Measurements from ENCODE around the gene NFATC2IP.
"Not testable (repeated sequence)": the region's sequence is repeated elsewhere in the genome, so short reads cannot be mapped to it uniquely, and the experiment has no call there.

NFATC2IP gene

DNA sequence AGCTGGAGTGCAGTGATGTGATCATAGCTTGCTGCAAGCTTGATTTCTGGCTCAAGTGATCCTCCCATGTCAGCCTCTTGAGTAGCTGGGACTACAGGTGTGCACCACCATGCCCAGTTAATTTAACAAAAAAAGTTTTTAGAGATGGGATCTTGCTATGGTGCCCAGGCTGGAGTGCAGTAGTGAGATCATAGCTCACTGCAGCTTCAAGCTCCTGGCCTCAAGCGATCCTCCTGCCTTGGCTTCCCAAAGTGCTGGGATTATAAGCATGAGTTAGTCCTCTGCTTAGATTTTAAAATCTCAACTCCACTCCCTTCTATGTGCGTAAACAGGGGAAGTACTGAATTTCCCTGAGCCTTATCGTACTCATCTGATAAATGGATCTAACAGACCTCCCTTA, 32.0 kb upstream of the NFATC2IP start:
- H3K4me1 ChIP-seq (ENCODE audit: insufficient read depth, low read length) = peaks cover 4% of the 10 kb centered on the region; the same call in 1 of the 2 replicates
- H3K36me3 ChIP-seq (ENCODE audit: insufficient read depth, low read length) = peaks cover 4% of the 10 kb centered on the region; the same call in 1 of the 2 replicates
- no peaks in the 10 kb centered on the region for H3K9me3 ChIP-seq (ENCODE audit: control insufficient read depth, insufficient read depth, low read length)
- H3K9ac ChIP-seq (ENCODE audit: low read depth, low read length) = no peak overlapping the region

DNA sequence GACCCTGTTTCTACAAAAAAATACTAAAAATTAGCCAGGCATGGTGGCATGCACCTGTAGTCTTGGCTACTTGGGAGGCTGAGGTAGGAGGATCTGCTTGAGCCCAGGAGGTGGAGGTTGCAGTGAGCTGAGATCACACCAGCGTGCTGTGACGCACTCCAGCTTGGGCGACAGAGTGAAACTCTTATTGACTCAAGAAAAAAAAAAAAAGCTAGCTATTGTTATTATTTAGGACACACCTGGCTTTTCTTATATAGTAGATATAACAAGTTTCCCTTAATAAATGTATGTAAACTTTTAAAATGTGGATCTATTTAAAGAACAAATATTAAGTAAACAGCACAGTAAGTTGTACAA, 27.5 kb upstream of the NFATC2IP start:
- Histone ChIP-seq H3K9ac (ENCODE audit: low read depth, low read length) (0 out of 2 replicates have a peak overlapping the region, but pooled peaks have one; percentile 48), H3K9me3 (ENCODE audit: control insufficient read depth, insufficient read depth, low read length) (no peaks in the 10 kb centered on the region), H3K4me1 (ENCODE audit: insufficient read depth, low read length) (peaks cover 4% of the 10 kb centered on the region), H3K36me3 (ENCODE audit: insufficient read depth, low read length) (peaks cover 4% of the 10 kb centered on the region; the same call in 1 of the 2 replicates)

DNA sequence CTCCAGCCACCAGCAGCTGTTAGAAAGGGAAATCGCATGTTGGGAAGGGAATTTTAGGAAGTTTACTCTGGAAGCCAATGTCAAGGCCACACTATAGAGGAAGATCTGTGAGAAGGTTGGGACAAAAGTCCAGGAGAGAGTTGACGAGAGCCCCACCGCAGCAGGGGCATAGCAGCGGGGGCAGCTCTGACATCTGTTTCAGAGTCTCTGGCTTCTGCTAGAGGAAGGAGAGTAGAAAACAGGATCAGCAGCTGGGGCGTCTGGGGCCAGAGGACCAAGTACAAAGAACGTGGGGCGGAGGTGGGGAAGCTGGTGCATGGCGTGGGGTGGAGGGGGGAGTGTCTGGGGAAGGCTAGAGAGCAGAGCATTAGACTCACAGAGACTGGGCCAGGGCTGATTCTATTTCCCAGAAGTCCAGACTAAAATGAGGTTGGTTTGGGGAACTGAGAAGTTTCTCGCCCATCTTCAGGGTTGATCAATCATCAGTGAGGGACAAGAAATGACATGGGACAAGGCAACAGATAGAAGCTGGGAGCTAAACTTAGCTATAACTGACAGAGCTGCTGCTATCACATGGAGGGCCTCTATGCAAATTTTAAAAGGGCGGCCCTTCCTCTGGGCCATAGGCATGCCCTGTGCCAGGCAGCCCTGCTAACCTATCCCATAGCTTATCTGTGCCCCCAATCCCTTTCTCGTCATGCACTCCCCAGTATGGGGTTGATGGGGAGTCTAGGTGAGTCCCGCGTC, 26.9 kb upstream of the NFATC2IP start:
- H3K9me3 ChIP-seq (ENCODE audit: control insufficient read depth, insufficient read depth, low read length) = no peaks in the 10 kb centered on the region
- H3K36me3 ChIP-seq (ENCODE audit: insufficient read depth, low read length) = peaks cover 4% of the 10 kb centered on the region; the same call in 1 of the 2 replicates
- H3K4me1 ChIP-seq (ENCODE audit: insufficient read depth, low read length) = peaks cover 4% of the 10 kb centered on the region
- H3K9ac ChIP-seq (ENCODE audit: low read depth, low read length) = peak overlapping the region; percentile 48

DNA sequence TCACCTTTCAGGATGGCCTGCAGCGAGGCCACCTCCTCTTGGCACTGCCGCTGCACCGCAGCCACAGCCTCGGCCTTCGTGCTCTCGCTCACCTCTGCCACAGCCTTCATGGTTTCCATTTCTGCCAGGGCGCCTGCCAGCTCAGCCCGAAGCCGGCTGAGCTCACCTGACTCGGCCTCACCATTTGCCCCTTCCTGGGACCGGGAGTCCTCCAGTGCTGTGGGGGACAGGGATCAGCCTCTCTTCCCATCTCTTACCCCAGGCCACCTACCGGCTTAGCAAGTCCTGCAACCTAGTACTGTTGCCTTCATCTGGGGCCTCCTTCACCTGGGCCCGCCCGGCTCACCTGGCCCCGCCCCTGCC, 26.4 kb upstream of the NFATC2IP start:
- Histone ChIP-seq H3K9me3 (ENCODE audit: control insufficient read depth, insufficient read depth, low read length) (no peaks in the 10 kb centered on the region), H3K9ac (ENCODE audit: low read depth, low read length) (peak overlapping the region; percentile 48), H3K4me1 (ENCODE audit: insufficient read depth, low read length) (peaks cover 4% of the 10 kb centered on the region), H3K36me3 (ENCODE audit: insufficient read depth, low read length) (peaks cover under 1% of the 10 kb centered on the region; the same call in 1 of the 2 replicates)

DNA sequence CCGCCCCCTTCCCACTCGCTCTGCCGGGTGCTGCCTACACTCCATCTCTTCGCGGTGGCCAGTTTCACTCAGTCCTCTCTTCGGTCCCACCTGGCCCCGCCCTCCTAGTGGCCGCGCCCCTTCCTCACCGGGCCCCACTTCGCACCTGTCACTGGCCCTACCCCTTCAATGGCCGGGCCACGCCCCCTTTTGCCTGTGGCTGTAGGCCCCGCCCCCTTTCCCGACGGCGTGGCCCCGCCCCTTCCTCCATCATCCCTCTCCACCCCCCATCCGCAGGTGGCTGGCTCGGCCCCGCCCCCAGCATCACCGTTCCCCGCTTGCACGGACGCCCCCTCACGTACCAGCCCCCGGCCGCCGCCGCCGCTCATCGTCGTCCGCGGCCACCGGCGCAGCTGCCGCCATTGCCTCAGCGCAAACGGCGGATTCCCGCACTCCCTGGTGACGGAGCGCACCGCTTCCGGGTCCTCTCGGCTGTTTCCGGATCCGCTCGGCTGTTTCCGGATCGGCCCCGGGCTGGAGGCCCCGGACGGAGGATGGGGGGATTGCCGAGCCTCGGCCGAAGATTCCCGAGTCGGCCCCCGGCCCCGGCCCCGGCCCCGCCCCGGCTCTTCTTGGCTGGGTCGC, 25.9 kb upstream of the NFATC2IP start, which contains the start of gene RABEP2:
TSS of gene RABEP2 (minus strand) at position 477 of the 624 bp plus-strand sequence. CDS start at position 402, 75 bp downstream.
- H3K4me1 ChIP-seq (ENCODE audit: insufficient read depth, low read length) = peaks cover 4% of the 10 kb centered on the region
- no peaks in the 10 kb centered on the region for H3K9me3 ChIP-seq (ENCODE audit: control insufficient read depth, insufficient read depth, low read length)

DNA sequence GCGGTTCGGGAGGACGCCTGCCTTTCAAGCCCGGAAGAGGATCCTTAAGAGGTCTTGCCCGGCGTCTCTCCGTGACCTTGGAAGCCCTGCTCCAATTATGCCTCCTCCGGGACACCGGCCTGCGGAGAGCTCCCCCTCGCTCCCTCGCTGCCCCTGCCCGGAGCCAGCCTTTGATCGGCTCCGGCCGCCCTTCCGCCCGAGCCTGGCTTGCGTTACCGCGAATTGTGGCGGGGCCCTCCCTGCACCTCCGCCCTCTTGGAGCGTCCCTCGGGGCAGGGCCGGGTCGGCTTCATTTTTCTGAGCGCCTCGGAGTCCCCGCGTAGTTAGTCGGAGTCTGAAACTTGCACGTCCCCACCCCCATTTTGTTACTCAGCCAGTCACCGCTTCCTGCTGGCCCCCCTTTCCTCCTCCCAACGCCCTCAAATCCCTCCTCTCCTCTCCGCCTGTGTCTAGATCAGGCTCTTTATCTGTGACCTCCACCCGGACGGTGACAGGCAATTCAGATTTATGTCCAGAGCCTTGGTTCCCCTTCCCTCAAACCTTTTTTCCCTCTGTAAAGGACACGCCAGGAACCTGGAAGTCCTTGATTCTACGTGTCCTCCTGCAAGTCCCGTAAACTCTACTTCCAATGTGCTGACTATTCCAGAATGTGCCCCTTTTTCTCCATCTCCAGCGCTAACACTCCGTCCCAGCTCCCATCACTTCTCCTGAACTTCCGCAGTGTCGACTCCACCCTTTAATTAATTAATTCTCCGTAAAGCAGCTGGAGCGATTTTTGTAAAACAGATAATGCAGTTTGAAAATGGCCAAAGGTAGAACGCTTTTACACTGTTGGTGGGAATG, 25.1 kb upstream of the NFATC2IP start:
- Histone ChIP-seq H3K36me3 (ENCODE audit: insufficient read depth, low read length) (no peaks in the 10 kb centered on the region), H3K9me3 (ENCODE audit: control insufficient read depth, insufficient read depth, low read length) (no peaks in the 10 kb centered on the region), H3K9ac (ENCODE audit: low read depth, low read length) (peak overlapping the region; percentile 89), H3K4me1 (ENCODE audit: insufficient read depth, low read length) (peaks cover 4% of the 10 kb centered on the region)

More for the DNA sequence above, 25.9 kb upstream of the NFATC2IP start, which contains the start of gene RABEP2:
- Histone ChIP-seq H3K36me3 (ENCODE audit: insufficient read depth, low read length) (no peaks in the 10 kb centered on the region), H3K9ac (ENCODE audit: low read depth, low read length) (peak within 1 kb of the TSS; percentile 89)

DNA sequence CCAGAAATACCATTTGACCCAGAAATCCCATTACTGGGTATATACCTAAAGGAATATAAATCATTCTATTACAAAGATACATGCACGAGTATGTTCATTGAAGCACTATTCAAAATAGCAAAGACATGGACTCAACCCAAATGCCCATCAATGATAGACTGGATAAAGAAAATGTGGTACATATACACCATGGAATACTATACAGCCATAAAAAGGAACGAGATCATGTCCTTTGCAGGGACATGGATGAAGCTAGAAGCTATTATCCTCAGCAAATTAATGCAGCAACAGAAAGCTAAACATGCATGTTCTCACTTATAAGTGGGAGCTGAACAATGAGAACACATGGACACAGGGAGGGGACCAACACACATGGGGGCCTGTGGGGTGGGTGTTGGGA, 24.5 kb upstream of the NFATC2IP start:
- H3K36me3 ChIP-seq (ENCODE audit: insufficient read depth, low read length); H3K4me1 ChIP-seq (ENCODE audit: insufficient read depth, low read length); H3K9me3 ChIP-seq (ENCODE audit: control insufficient read depth, insufficient read depth, low read length): not testable (repeated sequence)
- H3K9ac ChIP-seq (ENCODE audit: low read depth, low read length) = peak overlapping the region; percentile 89; the same call in 1 of the 2 replicates

DNA sequence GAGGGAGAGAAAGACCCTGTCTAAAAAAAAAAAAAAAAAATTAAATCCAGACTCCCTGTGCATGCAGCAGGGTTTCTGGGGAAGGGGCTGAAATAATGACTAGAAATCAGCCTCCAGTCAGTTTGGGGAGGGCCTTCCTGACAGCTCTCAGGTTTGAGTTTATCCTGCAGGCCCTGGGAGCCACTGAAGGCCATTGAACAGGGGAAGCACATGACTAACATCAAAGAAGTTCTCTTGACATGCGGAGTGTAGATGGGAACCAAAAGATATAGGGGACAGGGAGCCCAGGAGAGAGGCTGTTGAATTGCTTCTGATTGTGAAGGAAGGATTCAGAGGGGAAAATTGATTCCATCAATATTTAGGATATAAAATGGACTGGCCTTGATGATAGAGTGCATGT, 22.9 kb upstream of the NFATC2IP start:
- Histone ChIP-seq H3K9ac (ENCODE audit: low read depth, low read length) (no peak overlapping the region), H3K9me3 (ENCODE audit: control insufficient read depth, insufficient read depth, low read length) (no peaks in the 10 kb centered on the region), H3K36me3 (ENCODE audit: insufficient read depth, low read length) (no peaks in the 10 kb centered on the region), H3K4me1 (ENCODE audit: insufficient read depth, low read length) (peaks cover 4% of the 10 kb centered on the region)

DNA sequence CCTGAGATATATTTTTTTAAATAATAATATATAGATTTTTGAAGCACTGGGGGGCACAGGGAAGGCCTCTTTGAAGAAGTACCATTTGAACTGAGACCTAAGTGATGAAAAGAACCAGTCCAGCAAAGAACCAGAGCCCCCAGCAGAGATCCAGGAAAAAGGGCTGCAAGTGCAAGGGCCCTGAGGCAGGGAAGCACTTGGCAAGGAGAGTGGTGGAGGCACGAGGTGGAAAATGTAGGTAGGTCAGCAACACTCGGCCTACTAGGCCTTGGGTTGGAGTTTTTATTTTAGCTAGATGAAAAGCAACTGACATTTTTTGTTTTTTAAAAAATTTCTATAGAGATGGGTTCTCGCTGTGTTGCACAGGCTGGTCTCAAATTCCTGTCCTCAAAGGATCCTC, 20.5 kb upstream of the NFATC2IP start:
- H3K4me1 ChIP-seq (ENCODE audit: insufficient read depth, low read length) = no peaks in the 10 kb centered on the region
- H3K9me3 ChIP-seq (ENCODE audit: control insufficient read depth, insufficient read depth, low read length) = no peaks in the 10 kb centered on the region
- H3K36me3 ChIP-seq (ENCODE audit: insufficient read depth, low read length) = no peaks in the 10 kb centered on the region
- no peak overlapping the region for H3K9ac ChIP-seq (ENCODE audit: low read depth, low read length)

DNA sequence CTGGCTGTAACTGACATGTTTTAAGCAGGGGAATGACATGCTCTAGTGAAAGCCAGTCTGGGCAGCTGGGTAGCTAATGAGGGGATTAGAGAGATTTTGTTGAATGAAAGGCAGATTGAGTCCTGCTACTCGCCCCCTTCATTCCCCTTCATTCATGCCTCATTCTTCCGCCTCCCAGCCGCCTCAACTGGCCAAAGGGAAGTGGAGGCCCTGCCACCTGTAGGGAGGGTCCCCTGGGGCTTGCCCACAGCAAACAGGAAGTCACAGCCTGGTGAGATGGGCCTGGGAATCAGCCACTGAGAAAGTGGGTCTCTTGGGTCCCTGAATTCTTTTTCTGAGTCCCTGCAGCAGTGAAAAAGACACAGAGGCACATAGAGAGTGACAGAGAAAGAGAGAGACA, 20.1 kb upstream of the NFATC2IP start:
- Histone ChIP-seq H3K9me3 (ENCODE audit: control insufficient read depth, insufficient read depth, low read length) (no peaks in the 10 kb centered on the region), H3K36me3 (ENCODE audit: insufficient read depth, low read length) (no peaks in the 10 kb centered on the region), H3K4me1 (ENCODE audit: insufficient read depth, low read length) (no peaks in the 10 kb centered on the region), H3K9ac (ENCODE audit: low read depth, low read length) (no peak overlapping the region)

DNA sequence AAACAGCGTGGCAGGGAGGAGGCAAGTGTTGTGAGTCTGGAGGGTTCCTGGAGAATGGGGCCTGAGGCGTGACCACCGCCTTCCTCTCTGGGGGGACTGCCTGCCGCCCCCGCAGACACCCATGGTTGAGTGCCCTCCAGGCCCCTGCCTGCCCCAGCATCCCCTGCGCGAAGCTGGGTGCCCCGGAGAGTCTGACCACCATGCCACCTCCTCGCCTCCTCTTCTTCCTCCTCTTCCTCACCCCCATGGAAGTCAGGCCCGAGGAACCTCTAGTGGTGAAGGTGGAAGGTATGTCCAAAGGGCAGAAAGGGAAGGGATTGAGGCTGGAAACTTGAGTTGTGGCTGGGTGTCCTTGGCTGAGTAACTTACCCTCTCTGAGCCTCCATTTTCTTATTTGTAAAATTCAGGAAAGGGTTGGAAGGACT, 18.9 kb upstream of the NFATC2IP start, which contains the start of gene CD19:
TSS of gene CD19 (plus strand) at position 171 of the 425 bp plus-strand sequence. CDS start at position 201, 30 bp downstream.
- Histone ChIP-seq H3K36me3 (ENCODE audit: insufficient read depth, low read length) (no peaks in the 10 kb centered on the region), H3K4me1 (ENCODE audit: insufficient read depth, low read length) (no peaks in the 10 kb centered on the region), H3K9me3 (ENCODE audit: control insufficient read depth, insufficient read depth, low read length) (no peaks in the 10 kb centered on the region), H3K9ac (ENCODE audit: low read depth, low read length) (no peak within 1 kb of the TSS)

DNA sequence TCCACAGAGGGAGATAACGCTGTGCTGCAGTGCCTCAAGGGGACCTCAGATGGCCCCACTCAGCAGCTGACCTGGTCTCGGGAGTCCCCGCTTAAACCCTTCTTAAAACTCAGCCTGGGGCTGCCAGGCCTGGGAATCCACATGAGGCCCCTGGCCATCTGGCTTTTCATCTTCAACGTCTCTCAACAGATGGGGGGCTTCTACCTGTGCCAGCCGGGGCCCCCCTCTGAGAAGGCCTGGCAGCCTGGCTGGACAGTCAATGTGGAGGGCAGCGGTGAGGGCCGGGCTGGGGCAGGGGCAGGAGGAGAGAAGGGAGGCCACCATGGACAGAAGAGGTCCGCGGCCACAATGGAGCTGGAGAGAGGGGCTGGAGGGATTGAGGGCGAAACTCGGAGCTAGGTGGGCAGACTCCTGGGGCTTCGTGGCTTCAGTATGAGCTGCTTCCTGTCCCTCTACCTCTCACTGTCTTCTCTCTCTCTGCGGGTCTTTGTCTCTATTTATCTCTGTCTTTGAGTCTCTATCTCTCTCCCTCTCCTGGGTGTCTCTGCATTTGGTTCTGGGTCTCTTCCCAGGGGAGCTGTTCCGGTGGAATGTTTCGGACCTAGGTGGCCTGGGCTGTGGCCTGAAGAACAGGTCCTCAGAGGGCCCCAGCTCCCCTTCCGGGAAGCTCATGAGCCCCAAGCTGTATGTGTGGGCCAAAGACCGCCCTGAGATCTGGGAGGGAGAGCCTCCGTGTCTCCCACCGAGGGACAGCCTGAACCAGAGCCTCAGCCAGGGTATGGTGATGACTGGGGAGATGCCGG, 18.2 kb upstream of the NFATC2IP start:
- no peak overlapping the region for H3K9ac ChIP-seq (ENCODE audit: low read depth, low read length)

DNA sequence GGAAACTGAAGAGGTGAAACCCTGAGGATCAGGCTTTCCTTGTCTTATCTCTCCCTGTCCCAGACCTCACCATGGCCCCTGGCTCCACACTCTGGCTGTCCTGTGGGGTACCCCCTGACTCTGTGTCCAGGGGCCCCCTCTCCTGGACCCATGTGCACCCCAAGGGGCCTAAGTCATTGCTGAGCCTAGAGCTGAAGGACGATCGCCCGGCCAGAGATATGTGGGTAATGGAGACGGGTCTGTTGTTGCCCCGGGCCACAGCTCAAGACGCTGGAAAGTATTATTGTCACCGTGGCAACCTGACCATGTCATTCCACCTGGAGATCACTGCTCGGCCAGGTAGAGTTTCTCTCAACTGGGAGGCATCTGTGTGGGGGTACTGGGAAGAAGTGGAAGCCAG, 17.6 kb upstream of the NFATC2IP start:
- Histone ChIP-seq H3K9me3 (ENCODE audit: control insufficient read depth, insufficient read depth, low read length) (no peaks in the 10 kb centered on the region), H3K9ac (ENCODE audit: low read depth, low read length) (no peak overlapping the region), H3K36me3 (ENCODE audit: insufficient read depth, low read length) (no peaks in the 10 kb centered on the region), H3K4me1 (ENCODE audit: insufficient read depth, low read length) (no peaks in the 10 kb centered on the region)

More for the DNA sequence above, 18.2 kb upstream of the NFATC2IP start:
- Histone ChIP-seq H3K4me1 (ENCODE audit: insufficient read depth, low read length) (no peaks in the 10 kb centered on the region), H3K36me3 (ENCODE audit: insufficient read depth, low read length) (no peaks in the 10 kb centered on the region), H3K9me3 (ENCODE audit: control insufficient read depth, insufficient read depth, low read length) (no peaks in the 10 kb centered on the region)
